ENCODE measurements around the gene ZNF536.
"Not testable (repeated sequence)": the region's sequence is repeated elsewhere in the genome, so short reads cannot be mapped to it uniquely, and the experiment has no call there.

ZNF536 gene

DNA sequence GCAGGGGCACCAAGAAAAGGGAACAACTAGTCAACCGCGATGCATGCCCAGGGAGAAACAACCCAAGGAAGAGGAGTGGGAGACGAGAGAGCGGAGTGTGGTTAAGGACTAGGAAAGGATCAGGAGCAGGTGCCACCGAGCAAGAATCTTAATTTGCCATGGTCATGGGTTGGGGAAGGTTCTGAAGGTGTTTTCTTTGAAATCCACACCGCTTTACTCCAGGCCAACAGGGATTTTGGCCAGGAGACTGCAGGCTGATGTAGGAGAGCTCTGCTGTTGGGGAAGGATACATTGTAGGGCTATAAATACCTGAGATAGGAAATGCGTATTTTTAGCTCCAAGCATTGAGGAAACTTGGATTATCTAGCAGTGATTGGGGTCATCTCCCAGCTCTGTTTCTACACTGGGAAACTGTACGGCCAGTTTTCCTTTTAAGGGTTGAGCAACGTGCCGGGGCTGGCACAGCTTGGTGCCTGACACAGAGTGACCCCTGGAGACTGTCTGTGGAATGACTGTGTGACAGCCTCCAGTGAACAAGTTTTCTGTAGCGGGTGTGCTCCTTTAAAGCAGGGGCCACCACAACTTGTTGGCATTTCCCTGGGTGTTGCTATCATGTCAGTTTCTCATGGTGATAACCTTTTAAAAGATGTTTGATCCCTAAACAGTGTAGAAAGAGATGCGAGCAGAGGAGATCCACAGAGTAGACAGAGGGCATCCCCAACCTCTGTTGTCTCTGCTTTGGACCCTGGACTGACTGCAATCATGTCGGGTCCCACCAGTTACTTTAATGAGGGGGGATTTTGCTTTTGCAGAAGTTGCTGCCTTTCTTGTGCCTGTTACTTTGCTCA, 34.3 kb downstream of the ZNF536 start:
- Mint-ChIP-seq H3K9me3 (peaks cover 2% of the 10 kb centered on the region), H3K4me3 (no peak overlapping the region), H3K4me1 (no peaks in the 10 kb centered on the region), H3K36me3 (no peaks in the 10 kb centered on the region), H3K27ac (no peak overlapping the region)
- DNase-seq (ENCODE audit: low spot score in 2 of 2) (no peak), ATAC-seq (no peak)

DNA sequence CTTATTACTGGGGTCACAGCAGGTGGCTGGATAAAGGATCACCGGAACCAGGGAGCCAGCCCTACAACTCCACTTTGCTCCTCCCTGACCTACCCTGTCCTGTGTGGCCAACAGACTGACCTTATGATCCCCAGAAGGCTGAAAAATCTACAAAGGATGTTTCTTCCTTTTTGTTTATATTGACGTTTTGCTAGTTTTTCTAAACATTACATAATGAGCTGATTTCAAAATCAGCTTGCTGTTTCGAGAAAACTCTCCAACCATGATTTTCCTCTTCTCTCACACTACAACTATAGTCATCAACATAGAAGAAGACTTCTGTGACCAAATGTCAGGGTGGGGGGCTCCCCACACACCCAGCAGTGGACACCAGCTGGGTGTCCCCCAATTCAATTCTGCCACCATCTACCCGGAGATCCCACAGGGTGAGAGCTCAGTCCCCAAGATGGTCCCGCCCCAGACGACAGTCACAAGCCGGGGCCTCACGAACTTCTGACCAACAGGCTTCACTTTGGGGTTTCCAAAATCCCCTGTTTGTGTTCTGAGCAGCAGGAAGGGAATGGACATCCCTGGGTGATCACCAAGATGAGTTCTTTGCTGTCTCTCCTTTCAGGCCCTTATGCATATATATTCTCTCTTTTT, 35.0 kb downstream of the ZNF536 start:
- DNase-seq (ENCODE audit: low spot score in 2 of 2) (no peak), ATAC-seq (no peak)
- peaks cover 2% of the 10 kb centered on the region for H3K9me3 Mint-ChIP-seq

DNA sequence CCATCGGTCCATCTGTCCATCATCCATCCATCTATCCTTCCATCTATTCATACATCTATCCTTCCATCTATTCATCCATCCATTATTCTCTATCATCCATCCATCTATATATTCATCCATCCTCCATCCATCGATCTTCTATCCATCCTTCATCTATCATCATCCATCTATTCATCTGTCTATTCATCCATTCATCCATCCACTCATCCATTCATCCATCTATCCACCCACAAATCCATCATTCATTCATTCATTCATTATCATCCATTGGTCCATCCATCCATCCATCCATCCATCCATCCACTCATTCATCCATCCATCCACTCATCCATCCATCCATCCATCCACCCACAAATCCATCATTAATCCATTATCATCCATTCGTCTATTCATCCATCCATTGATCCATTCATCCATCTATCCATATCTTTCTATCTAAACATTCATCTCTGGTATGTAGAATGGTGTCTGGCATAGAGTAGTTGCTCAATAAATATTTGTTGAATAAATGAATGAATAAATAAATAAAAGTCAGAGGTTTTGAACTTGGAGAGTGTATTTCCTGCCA, 36.6 kb downstream of the ZNF536 start:
- no peak for ATAC-seq
- no peak overlapping the region for H3K27ac Mint-ChIP-seq
- peaks cover 2% of the 10 kb centered on the region for H3K9me3 Mint-ChIP-seq
- no peaks in the 10 kb centered on the region for H3K4me1 Mint-ChIP-seq
- H3K36me3 Mint-ChIP-seq, result no peaks in the 10 kb centered on the region
- DNase-seq (ENCODE audit: low spot score in 2 of 2), result no peak
- no peak overlapping the region for H3K4me3 Mint-ChIP-seq

More for the DNA sequence above, 35.0 kb downstream of the ZNF536 start:
- Mint-ChIP-seq H3K36me3 (no peaks in the 10 kb centered on the region), H3K4me3 (no peak overlapping the region), H3K27ac (no peak overlapping the region), H3K4me1 (no peaks in the 10 kb centered on the region)

DNA sequence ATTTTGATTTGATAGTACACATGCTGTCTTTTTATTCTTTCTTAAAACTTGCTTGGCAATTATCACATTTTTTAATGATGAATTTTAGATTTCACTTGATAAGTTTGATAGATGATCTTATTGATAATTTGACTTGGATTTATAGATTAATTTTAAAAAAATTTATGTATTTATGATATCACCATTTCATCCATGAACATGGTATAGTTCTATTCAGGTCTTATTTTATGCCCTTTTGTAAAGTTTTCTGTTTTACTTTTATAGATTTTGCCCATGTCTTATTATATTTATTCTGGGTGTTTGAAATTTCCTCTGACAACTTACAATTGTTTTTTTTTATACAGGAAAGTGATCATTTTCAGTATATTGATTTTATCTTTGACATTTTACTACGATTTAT, 39.5 kb downstream of the ZNF536 start:
- Mint-ChIP-seq H3K9me3 (peaks cover 5% of the 10 kb centered on the region), H3K36me3 (no peaks in the 10 kb centered on the region), H3K27ac (no peak overlapping the region), H3K4me3 (no peak overlapping the region), H3K4me1 (no peaks in the 10 kb centered on the region)
- no peak for ATAC-seq
- DNase-seq (ENCODE audit: low spot score in 2 of 2), result no peak

DNA sequence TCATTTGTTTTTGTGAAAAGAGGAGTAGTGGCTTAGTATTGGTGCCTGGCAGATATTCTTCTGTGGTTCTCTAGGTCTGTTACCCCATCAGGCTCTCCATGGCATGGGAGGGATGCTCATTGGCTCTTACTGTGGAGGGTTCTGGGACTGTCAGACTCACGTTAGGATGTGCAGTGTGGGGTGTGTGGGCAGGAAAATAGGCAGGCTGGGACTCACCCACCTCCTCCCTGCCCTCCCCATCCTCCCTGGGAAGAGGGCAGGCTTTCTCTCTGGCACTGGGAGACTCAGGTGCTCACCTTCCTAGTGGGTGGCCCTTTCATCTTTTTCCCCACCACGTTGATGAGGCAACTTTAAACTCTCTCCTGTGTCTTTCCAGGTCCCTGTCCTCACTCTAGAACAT, 44.2 kb downstream of the ZNF536 start:
- H3K9me3 Mint-ChIP-seq, result peaks cover 5% of the 10 kb centered on the region
- ATAC-seq (no peak), DNase-seq (ENCODE audit: low spot score in 2 of 2) (no peak)
- no peaks in the 10 kb centered on the region for H3K36me3 Mint-ChIP-seq
- H3K4me1 Mint-ChIP-seq, result no peaks in the 10 kb centered on the region
- no peak overlapping the region for H3K4me3 Mint-ChIP-seq
- H3K27ac Mint-ChIP-seq, result no peak overlapping the region

DNA sequence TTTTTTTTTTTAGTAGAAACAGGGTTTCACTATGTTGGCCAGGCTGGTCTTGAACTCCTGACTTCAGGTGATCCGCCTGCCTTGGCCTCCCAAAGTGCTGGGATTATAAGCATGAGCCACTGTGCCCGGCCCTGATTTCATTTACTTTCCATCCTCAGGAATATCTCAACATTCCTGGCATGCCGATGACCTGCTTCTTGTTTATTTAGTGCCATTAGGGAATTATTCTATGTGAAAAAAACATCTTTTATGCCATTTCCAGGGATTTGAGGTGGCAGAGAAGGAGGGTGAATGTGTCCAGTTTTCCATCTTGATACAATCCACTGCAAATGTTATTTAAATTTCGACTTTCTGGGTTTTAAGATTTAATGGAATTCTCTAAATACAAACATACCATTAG, 45.0 kb downstream of the ZNF536 start:
- not testable (repeated sequence) for ATAC-seq; H3K4me3 Mint-ChIP-seq; H3K9me3 Mint-ChIP-seq; H3K36me3 Mint-ChIP-seq; H3K4me1 Mint-ChIP-seq; DNase-seq (ENCODE audit: low spot score in 2 of 2); H3K27ac Mint-ChIP-seq

DNA sequence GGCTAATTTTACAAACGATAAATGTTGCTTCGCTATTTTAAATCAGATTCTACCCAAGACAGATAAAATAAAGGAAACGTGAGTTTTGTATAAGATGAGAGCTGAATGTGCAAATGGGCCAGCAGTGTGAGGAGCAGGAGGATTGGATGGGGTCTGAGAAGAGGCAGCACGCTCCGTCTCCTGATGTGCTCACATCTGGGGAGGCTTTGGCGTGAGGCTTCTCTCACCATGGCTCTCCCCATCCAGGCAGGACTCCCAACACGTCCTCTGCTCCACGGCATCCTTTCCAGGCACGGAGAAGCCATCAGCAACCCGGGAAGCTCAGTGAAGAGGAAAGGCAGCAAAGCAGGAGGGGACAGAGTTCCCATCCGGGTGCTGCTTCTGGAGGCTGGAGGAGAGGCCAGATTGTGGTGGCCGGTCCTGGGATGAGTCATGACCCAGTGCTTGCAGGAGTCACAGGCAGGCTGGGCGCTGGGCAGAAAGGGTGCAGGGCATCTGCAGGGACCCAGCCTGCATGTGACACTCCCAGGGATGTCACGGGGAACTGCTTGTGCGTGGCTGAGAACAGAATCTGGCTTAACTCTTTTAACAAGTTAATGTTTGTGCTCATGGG, 47.5 kb downstream of the ZNF536 start:
- H3K4me3 Mint-ChIP-seq, result no peak overlapping the region
- no peaks in the 10 kb centered on the region for H3K36me3 Mint-ChIP-seq
- no peak for ATAC-seq
- H3K9me3 Mint-ChIP-seq, result peaks cover 5% of the 10 kb centered on the region
- DNase-seq (ENCODE audit: low spot score in 2 of 2), result no peak
- no peak overlapping the region for H3K27ac Mint-ChIP-seq
- H3K4me1 Mint-ChIP-seq, result no peaks in the 10 kb centered on the region

DNA sequence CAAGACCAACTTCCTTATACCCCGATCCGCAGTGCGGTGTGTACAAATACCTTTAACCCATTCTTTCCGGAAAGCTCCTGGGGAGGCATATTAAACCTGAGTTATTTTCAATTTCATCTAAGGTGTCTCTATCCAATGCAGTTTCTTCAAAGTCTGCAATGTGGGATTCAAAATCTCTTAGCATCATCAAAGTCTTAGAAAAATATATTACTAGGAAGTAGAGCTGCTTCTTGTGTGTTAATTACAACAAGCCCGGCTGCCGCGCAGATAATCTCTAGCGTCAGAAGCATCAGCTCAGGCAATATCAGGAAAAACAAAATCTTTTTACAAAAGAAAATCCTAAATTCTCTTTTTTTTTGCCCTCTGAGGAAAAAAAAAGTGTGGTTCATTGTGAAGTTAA, 48.1 kb downstream of the ZNF536 start:
- H3K9me3 Mint-ChIP-seq, result peaks cover 3% of the 10 kb centered on the region
- no peak for DNase-seq (ENCODE audit: low spot score in 2 of 2)

DNA sequence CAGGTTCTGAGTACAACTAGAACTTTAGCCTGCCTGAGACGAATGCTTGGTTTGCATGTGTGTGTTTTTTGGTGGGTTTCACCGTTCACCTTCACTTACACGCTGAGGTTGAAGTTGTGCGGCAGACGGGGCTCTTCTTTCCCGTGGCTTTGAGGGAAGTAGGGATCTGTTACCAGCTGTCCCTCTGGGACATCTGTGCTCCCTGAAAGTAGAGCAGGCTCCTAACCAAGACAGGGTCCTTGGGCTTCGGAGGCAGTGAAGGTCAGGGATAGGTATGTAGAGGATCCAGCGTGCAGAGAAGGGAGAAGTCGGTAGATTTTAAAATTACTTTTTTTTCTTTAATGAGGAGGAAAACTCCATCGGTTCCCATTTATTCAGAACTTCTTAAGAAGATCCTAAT, 48.7 kb downstream of the ZNF536 start:
- Mint-ChIP-seq H3K4me1 (no peaks in the 10 kb centered on the region), H3K36me3 (no peaks in the 10 kb centered on the region), H3K9me3 (peaks cover 2% of the 10 kb centered on the region), H3K27ac (no peak overlapping the region), H3K4me3 (no peak overlapping the region)
- ATAC-seq (no peak), DNase-seq (ENCODE audit: low spot score in 2 of 2) (no peak)

More for the DNA sequence above, 48.1 kb downstream of the ZNF536 start:
- Mint-ChIP-seq H3K4me1 (no peaks in the 10 kb centered on the region), H3K36me3 (no peaks in the 10 kb centered on the region), H3K4me3 (no peak overlapping the region), H3K27ac (no peak overlapping the region)
- no peak for ATAC-seq

DNA sequence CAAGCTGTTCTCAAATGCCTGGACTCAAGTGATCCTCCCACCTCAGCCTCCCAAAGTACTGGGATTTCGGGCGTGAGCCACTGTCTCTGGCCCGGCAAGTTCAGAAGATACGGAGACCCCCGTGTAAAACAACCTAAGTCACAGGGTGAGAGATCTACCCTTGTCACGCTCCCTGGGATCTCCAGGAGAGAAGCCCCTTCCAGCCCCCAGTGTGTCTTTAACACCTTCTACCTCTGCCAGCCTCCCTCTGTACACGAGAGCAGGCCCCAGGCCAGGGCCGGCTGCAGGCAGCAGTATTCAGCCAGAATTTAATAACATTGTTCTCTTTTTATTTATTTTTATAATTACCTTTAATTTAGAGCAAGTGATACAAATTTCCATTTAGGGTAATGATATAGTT, 49.4 kb downstream of the ZNF536 start:
- Mint-ChIP-seq H3K36me3 (no peaks in the 10 kb centered on the region), H3K4me3 (no peak overlapping the region), H3K27ac (no peak overlapping the region), H3K9me3 (no peaks in the 10 kb centered on the region), H3K4me1 (no peaks in the 10 kb centered on the region)
- ATAC-seq (no peak), DNase-seq (ENCODE audit: low spot score in 2 of 2) (no peak)

DNA sequence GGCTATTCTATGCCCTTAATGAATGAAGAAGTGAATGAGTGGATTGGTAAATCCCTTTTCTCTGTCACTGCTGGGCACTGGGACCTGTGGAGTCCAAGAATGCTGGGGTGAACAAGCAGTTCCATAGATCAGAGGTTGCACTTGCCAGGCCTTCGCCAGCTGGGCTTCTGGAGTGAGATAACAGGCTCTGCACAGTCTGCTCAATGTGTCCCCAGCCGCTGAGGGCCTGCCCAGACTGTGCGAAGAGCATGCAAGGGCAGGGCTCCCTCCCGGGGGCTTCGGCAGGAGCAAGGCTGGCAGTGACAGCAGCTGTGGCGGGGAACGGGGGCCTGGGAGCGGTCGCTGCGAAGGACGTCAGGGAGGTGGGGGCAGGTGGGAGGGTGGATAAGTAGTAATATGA, 51.3 kb downstream of the ZNF536 start:
- no peaks in the 10 kb centered on the region for H3K9me3 Mint-ChIP-seq
- DNase-seq (ENCODE audit: low spot score in 2 of 2) (no peak), ATAC-seq (no peak)
- no peaks in the 10 kb centered on the region for H3K4me1 Mint-ChIP-seq
- no peak overlapping the region for H3K4me3 Mint-ChIP-seq
- no peaks in the 10 kb centered on the region for H3K36me3 Mint-ChIP-seq
- H3K27ac Mint-ChIP-seq, result no peak overlapping the region

DNA sequence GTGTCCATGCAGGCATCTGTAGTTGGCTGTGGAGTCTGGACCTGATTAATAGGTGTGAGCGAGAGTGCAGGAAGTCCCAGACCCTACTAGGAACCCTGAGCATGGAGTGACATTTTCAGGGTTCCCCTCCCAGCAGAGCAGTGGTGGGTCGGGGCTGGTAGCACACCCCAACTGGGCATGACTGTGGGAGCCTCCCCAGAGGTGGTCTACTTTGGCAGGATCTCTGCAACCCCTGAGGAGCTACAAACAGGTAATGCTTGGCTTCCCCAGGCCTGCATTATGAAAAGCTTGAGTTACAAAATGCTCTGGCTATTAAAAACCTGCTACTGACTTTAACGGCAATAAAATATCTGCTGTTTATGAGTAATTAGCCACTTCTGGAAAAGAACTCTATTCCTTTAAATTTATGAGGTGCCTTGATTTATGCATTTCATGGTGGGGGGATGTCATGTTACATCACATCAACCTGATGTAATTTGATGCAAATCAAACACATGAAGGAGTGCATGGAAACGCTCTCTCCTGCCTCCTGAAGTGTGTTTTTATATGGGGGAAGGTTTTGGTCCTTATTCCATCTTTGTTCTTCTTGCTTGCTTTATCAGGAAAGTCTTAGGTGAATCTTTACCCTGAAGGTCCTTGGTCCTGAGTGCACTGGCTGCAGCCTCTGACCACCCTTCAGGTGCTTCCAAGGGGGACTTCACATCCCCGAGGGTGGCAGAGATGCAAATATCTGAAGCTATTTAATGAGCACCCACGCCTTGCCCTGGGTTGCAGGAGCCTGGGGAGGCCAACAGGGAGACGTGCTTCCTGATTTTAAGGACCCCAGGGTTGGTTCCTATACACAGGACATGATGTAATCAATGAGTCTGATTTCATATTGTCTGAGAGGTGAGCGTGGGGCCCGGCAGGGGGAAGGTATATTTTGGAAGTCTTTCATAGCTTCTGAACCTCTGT, 54.0 kb downstream of the ZNF536 start:
- Mint-ChIP-seq H3K36me3 (no peaks in the 10 kb centered on the region), H3K9me3 (peaks cover 5% of the 10 kb centered on the region), H3K4me1 (no peaks in the 10 kb centered on the region), H3K27ac (no peak overlapping the region), H3K4me3 (no peak overlapping the region)
- DNase-seq (ENCODE audit: low spot score in 2 of 2) (no peak), ATAC-seq (no peak)

DNA sequence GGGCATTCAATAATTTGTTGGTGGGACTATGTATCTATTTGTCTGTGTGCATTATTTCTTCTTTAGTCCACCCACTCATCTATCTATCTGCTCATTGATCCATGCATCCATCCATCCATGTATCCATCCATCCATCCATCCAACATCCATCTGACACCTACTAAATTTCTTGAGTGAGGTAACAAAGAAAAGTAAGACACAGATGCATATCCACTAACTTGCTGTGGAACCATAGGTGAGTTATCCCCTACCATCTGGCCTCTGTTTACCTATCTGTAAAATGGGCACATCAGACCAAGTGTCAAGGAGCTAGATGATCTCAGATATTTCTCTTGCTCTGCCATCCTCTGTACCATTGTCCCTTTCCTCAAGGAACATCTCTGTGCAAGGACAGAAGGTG, 54.7 kb downstream of the ZNF536 start:
- no peaks in the 10 kb centered on the region for H3K4me1 Mint-ChIP-seq
- ATAC-seq (no peak), DNase-seq (ENCODE audit: low spot score in 2 of 2) (no peak)
- no peaks in the 10 kb centered on the region for H3K36me3 Mint-ChIP-seq
- H3K9me3 Mint-ChIP-seq, result peaks cover 5% of the 10 kb centered on the region
- no peak overlapping the region for H3K27ac Mint-ChIP-seq
- no peak overlapping the region for H3K4me3 Mint-ChIP-seq

DNA sequence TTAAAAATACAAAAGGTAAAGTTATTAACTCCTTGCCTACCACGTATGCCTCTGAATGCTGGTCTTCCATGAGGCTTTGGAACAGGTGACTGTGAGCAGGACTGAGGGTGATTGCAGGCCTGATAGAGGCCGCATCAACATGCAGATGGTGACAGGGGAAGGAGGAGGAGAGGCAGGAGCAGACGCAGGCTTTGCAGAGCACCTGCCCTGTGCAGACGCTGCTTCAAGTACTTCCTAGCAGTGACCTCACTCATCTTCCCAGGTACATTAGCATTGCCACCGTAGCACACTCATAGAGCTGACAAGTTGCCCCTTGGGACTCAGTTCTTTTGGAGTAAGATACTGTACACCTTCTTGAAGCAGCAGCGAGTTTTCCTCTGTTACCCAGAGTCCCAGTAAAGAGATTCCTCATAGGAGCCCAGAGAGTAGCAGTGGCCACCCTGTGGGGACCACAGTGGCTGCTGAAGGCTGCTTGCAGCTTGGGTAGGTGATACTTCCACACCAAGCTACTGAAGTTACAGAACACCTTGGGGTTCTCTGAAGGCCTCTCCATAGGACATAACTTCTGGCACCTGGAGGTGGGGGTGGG, 56.0 kb downstream of the ZNF536 start:
- H3K4me1 Mint-ChIP-seq, result no peaks in the 10 kb centered on the region
- no peaks in the 10 kb centered on the region for H3K36me3 Mint-ChIP-seq
- ATAC-seq (no peak), DNase-seq (ENCODE audit: low spot score in 2 of 2) (no peak)
- H3K4me3 Mint-ChIP-seq, result no peak overlapping the region
- no peak overlapping the region for H3K27ac Mint-ChIP-seq
- H3K9me3 Mint-ChIP-seq, result peaks cover 5% of the 10 kb centered on the region
